Adipose tissue (tissue), 3 donors: ENCODE data around the gene TPRN. TPM values are rescaled to one million over a fixed set of nuclear protein-coding genes. Genes with fewer than 3 reads are reported as not detected.

Experiments
- H3K27ac ChIP-seq: one replicate; pipeline ENCODE4 v1.5.1; 2013; ENCODE audit warnings: low read depth, low read length
- WGBS, 3 donors: extraction: QIAGEN DNeasy Blood & Tissue Kit; methylation state at CpG; one replicate each; pipeline ENCODE4 v1.1.7; 2013; 5-methylcytosine and 5-hydroxymethylcytosine counted together
- polyA plus RNA-seq, 3 donors: library from polyadenylated mRNA; stranded (reverse); fragments of 200-250 nt; gene quantifications; one replicate each; pipeline ENCODE4 v1.2.3, GENCODE V29; 2013
- donor health status: healthy with polysubstance abuse.
- donor health status: Bipolar disorder and iron deficiency.
- donor health status: healthy.

TPRN gene
- polyA plus RNA-seq, 3 donors = 4.3 to 67.8 (median 4.5) TPM

DNA sequence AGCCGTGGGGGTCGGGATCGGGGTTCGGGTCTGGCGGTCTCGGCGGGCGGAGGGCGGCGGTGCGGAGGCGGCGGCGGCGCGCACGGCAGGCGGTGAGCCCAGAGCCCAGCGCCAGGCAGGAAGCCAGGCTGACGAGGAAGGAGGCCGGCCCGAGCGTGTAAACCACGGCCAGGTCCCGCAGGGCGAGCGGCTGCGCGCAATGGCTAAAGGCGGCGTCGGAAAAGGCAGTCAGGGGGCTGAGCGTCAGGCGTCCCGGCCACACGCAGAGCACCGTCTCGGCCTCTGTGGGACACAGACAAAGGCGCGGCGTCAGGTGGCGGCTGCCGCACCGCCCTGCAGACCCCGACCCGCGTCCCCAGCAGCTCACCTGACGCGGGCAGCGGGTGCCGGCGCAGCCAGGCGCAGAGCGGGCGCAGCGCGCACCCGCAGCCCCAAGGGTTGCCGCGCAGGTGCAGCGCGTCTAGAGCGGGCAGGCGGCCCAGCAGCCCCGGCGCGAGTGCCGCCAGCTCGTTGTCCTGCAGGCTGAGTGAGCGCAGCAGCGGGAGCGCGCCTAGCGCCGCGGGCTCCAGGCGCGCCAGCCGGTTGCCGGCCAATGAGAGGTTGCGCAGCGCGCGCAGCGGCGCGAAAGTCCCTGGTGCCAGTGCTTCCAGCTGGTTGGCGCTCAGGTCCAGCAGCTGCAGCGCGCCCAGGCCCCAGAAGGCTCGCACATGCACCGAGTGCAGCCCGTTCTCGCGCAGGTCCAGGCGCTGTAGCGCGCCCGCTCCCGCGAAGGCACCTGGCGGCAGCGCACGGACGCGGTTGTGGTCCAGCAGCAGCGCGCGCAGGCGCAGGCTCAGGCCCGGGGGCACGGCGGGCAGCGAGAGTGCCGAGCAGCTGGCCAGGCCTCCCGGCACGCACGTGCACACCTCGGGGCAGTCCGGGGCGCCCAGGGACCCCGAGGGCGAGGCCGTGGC is 31.4 kb downstream of the TPRN start:
- H3K27ac ChIP-seq = no peak overlapping the region
- WGBS, 3 donors = 0 to 1% (median 1%) methylated on average over 102 to 124 of the region's 124 CpGs

DNA sequence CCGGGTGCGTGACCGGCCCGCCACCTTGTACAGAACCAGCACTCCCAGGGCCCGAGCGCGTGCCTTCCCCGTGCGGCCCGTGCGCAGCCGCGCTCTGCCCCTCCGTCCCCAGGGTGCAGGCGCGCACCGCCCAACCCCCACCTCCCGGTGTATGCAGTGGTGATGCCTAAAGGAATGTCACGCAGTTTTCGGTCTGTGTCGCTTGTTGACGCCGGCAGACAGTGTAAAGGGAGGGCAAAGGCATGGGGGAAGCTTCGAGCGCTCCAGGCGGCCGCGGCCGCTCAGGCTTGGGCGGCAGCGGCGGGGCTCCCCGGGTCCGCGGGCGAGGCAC is 32.0 kb downstream of the TPRN start:
- 1% methylated on average over 36 of the region's 36 CpGs for WGBS, 3 donors
- H3K27ac ChIP-seq = no peak overlapping the region

DNA sequence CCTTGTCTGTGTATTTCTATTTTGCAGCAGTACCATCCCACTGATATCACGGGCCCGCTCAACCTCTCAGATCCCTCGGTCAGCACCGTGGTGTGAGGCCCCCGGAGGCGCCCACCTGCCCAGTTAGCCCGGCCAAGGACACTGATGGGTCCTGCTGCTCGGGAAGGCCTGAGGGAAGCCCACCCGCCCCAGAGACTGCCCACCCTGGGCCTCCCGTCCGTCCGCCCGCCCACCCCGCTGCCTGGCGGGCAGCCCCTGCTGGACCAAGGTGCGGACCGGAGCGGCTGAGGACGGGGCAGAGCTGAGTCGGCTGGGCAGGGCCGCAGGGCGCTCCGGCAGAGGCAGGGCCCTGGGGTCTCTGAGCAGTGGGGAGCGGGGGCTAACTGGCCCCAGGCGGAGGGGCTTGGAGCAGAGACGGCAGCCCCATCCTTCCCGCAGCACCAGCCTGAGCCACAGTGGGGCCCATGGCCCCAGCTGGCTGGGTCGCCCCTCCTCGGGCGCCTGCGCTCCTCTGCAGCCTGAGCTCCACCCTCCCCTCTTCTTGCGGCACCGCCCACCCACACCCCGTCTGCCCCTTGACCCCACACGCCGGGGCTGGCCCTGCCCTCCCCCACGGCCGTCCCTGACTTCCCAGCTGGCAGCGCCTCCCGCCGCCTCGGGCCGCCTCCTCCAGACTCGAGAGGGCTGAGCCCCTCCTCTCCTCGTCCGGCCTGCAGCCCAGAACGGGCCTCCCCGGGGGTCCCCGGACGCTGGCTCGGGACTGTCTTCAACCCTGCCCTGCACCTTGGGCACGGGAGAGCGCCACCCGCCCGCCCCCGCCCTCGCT is 32.6 kb downstream of the TPRN start:
- no peak overlapping the region for H3K27ac ChIP-seq
- WGBS, 3 donors = 5 to 7% (median 6%) methylated on average over 46 to 57 of the region's 57 CpGs

DNA sequence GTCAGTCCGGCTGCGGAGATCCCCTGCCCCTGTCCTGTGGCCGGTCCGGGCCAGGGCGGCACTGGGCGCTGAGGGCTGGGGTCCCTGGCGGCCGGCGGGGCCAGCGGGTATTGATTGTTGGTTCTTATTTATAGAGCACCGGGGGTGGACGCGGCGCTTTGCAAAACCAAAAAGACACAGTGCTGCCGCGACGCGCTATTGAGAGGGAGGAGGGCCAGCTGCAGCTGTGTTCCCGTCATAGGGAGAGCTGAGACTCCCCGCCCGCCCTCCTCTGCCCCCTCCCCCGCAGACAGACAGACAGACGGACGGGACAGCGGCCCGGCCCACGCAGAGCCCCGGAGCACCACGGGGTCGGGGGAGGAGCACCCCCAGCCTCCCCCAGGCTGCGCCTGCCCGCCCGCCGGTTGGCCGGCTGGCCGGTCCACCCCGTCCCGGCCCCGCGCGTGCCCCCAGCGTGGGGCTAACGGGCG is 33.2 kb downstream of the TPRN start:
- 20 to 29% (median 25%) methylated on average over 27 to 44 of the region's 44 CpGs for WGBS, 3 donors
- no peak overlapping the region for H3K27ac ChIP-seq

DNA sequence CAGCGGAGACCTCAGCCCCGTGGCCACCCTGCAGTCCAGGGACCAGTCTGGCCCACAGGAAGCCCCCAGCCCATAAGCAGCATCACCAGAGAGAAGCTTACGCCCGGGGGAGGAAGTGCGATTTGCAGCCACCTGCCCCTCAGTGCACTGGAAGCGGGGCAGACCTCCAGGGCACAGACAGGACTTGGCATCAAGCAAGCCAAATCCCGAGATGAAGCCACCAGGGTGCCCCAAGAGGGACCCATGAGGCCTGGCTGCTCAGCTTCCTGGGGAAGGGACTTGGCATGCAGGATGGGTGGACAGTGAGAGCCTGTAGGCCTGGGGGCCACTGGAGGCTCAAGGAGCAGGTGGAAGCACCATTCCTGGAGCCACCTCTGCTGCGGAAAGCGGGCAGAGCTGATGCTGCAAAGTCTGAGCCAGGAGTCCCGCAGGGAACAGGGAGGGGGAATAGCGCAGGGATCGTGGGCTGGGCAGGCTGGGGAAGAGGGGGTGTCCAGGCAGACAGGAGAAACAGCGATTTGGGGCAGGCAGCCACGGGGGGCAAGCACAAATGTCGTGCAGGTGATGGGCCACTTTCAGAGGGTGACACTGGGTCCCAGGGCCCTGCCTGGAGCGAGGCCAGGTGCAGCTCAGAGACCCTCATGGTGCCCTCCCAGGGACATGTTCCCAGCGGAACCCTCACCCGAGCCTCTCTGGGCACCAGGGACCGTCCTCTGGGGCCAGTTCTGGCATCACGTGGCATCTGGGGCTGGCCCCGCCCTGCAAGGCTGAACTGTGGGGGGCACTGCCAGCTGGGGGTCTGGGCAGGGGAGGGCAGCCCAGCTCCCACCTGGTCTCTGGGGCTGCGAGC is 33.9 kb downstream of the TPRN start:
- WGBS, 3 donors = 66 to 74% (median 66%) methylated on average over 19 to 22 of the region's 22 CpGs
- no peak overlapping the region for H3K27ac ChIP-seq

DNA sequence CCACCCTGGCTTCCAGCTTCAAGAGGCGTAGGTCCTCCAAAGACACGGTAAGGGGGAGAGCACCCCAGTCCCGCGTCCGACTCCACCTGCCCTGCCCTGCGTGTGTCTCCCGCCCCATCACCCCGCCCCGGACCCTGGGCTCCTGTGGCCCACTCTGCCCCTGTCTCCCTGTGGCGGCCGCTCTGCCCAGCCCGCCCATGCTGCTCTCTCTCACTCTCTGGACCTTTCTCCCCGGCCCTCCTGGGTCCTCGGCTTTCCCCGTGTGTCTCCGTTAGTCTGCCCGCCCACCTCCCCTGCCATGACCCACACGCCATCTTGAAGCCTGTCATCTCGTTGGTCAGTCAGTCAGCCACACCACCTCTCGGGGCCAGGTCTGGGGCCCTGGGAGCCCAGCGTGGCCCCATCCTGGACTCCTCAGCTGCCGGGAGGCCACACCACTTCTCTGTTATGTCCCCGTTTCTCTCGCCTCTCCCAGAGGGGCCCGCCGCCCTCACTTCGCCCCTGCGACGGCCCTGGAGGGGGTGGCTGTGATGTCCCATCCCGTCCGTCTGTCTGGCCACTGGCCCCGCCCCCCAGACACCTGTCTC is 35.2 kb downstream of the TPRN start:
- 78 to 86% (median 84%) methylated on average over 27 to 32 of the region's 32 CpGs for WGBS, 3 donors

DNA sequence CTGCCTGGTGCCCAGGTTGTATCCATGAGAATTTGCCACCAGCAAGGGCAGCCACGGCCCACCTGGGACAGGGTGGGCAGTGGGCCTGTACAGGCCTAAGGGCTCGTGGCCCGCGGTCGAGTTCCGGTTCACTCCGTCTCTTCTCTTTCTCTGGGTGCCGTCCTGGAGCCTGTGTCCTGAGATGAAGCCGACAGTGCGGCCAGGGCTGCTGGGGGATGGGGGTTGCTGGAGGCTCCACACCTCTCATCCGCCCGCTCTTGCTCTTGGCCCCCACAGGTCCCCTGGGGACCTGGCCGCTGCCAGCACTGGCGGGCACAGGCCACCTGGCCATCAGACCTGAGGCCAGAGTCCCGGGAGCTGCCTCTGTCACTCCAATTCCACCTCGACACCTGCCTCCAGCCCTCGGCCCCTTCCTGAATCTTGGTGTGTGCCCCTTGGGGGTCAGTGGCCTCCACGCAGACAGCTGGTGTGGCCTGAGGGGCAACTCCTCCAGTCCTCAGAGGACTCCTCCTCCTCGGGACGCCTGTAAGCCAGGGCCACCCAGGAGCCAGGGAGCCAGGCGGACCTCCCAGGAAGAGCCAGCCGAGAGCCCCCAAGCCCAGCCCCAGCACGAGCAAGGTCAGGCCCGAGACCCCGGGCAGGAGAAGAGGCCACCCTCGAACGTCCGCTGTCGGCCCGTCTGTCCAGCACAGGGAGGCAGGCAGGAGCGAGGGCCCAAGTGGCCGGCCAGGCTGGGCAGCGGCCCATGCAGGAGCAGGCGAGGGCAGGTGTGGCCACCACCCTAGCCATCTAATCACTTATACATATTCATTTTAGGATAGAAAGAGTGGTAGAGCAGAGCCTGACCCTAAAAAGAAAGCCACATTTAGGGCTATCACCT is 35.9 kb downstream of the TPRN start:
- H3K27ac ChIP-seq = no peak overlapping the region
- WGBS, 3 donors = 63 to 82% (median 67%) methylated on average over 34 of the region's 34 CpGs

More for the DNA sequence above, 35.2 kb downstream of the TPRN start:
- no peak overlapping the region for H3K27ac ChIP-seq

DNA sequence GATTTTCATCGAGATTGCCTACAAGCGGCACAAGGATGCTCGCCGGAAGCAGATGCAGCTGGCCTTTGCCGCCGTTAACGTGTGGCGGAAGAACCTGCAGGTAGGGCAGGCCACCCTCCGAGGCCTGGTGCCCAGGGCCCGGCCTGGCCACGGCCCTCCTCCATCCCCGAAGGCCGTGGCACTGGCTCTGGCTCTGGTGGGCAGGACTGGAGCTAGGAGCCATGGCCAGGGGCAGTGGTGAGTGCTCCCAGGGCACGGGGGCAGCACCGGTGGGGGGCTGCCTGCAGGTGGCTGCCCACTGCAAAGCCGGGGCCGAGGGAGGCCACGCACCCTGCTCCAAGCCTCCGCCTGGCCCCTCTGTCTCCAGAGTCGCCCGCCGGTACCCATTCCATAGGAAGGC is 36.7 kb downstream of the TPRN start:
- H3K27ac ChIP-seq = no peak overlapping the region
- WGBS, 3 donors = 80 to 83% (median 81%) methylated on average over 17 to 22 of the region's 22 CpGs

DNA sequence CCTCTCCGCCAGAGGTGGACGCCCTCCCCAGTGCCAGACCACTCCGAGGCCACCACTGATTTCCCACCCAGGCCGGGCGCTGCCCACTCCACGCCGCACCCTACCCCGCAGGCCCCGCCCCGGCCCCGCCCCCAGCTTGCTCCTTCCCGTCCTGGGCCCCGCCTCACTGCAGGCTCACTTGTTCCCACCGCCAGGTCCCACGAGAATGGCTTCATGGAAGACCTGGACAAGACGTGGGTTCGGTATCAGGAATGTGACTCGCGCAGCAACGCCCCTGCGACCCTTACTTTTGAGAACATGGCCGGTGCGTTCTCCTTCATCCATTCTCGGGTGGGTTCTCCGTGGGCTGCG is 37.2 kb downstream of the TPRN start:
- H3K27ac ChIP-seq = no peak overlapping the region
- 28 to 30% (median 29%) methylated on average over 25 to 26 of the region's 26 CpGs for WGBS, 3 donors

DNA sequence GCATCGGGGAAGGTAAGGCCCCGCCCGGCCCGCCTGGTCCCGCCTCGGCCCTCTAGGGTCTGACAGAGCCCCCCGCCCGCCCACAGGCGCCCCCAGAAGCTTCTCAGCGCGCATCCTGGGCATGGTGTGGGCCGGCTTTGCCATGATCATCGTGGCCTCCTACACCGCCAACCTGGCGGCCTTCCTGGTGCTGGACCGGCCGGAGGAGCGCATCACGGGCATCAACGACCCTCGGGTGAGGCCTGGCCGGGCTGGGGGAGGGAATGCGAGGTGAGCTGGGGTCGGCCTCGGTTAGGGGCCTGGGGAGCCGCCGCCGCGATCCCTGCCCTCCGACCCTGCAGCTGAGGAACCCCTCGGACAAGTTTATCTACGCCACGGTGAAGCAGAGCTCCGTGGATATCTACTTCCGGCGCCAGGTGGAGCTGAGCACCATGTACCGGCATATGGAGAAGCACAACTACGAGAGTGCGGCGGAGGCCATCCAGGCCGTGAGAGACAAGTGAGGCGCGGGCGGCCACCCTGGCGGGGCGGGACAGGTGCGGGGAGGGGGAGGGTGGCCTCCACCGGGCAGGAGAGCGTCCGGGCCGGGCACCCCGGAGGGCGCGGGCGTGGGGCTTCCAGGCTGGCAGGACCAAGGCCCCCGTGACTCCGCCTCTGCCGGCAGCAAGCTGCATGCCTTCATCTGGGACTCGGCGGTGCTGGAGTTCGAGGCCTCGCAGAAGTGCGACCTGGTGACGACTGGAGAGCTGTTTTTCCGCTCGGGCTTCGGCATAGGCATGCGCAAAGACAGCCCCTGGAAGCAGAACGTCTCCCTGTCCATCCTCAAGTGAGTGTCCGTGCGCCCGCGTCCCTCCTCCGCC is 37.8 kb downstream of the TPRN start:
- no peak overlapping the region for H3K27ac ChIP-seq
- 2 to 8% (median 7%) methylated on average over 73 to 74 of the region's 74 CpGs for WGBS, 3 donors

DNA sequence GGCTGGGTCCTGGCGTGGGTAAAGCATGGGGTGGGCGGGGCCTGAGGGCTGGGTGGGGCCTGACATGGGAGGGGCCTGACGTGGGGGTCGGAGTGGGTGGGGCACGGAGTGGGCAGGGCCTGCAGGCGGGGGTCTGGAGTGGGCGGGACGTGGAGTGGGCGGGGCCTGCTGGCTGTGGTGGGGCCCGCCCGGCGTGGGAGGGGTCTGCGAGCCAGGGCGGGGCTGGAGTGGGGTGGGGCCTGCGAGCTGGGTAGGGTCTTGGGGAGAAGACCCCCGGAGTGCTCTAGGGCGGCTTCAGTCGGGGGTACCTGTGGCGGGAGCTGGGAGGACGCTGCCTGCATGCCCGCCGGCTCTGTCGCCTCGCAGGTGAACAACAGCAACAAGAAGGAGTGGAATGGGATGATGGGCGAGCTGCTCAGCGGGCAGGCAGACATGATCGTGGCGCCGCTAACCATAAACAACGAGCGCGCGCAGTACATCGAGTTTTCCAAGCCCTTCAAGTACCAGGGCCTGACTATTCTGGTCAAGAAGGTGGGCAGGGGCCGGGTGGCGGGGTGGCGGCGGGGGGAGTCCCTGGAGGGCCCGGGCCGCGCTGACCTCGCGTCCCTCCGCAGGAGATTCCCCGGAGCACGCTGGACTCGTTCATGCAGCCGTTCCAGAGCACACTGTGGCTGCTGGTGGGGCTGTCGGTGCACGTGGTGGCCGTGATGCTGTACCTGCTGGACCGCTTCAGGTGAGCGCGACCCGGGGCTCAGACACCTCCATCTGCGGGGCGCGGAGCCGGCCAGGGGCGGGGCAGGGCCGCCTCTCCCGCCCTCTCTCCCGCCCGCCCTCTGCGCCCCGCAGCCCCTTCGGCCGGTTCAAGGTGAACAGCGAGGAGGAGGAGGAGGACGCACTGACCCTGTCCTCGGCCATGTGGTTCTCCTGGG is 38.7 kb downstream of the TPRN start:
- H3K27ac ChIP-seq = no peak overlapping the region
- WGBS, 3 donors = 6 to 9% (median 7%) methylated on average over 50 to 68 of the region's 71 CpGs

DNA sequence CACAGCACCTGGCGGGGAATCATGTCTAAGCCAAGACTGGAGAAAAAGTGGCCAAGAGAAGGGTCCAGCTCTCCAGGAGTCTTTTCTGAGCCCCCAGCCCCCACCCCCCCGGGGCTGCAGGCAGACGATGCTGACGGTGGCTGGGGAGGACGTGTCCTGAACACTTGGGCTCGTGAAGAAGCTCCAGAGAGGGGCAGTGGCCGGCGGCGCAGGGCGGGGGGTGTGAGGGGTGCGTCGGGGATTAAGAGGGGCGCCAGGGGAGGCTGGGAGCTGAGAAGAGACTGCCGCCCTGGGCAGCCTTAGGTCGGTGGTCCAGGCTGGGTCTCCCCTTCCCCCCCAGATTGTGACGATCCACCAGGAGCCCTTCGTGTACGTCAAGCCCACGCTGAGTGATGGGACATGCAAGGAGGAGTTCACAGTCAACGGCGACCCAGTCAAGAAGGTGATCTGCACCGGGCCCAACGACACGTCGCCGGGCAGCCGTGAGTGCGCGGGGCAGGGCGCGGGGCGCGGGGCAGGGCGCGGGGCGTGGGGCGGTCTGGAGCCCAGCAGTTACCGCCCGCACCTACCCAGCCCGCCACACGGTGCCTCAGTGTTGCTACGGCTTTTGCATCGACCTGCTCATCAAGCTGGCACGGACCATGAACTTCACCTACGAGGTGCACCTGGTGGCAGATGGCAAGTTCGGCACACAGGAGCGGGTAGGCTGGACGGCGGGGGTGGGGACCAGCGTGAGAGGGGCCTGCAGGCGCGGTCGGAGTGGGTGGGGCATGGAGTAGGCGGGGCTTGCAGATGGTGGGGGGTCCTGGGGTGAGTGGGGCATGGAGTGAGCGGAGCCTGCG is 39.6 kb downstream of the TPRN start:
- WGBS, 3 donors = 28 to 37% (median 34%) methylated on average over 52 to 55 of the region's 56 CpGs
- no peak overlapping the region for H3K27ac ChIP-seq

DNA sequence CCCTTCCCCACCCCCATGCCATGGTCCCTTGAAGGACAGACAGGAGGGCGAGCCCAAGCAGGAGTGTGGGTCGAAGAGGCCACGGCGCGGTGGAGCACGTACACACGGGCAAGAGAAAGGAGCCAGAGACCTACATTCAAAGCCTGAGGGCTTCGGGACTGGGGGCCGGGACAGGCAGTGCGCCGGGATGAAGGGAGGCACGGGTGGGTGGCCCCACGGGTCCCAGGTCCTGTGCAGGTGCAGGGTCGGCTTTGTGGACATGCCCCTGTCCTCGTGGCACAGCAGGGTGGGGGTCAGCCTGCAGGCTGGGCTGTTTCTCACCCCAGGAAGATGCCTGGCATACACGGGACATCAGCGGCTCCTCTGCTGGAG is 40.5 kb downstream of the TPRN start:
- H3K27ac ChIP-seq = no peak overlapping the region
- 64 to 66% (median 65%) methylated on average over 17 of the region's 17 CpGs for WGBS, 3 donors

DNA sequence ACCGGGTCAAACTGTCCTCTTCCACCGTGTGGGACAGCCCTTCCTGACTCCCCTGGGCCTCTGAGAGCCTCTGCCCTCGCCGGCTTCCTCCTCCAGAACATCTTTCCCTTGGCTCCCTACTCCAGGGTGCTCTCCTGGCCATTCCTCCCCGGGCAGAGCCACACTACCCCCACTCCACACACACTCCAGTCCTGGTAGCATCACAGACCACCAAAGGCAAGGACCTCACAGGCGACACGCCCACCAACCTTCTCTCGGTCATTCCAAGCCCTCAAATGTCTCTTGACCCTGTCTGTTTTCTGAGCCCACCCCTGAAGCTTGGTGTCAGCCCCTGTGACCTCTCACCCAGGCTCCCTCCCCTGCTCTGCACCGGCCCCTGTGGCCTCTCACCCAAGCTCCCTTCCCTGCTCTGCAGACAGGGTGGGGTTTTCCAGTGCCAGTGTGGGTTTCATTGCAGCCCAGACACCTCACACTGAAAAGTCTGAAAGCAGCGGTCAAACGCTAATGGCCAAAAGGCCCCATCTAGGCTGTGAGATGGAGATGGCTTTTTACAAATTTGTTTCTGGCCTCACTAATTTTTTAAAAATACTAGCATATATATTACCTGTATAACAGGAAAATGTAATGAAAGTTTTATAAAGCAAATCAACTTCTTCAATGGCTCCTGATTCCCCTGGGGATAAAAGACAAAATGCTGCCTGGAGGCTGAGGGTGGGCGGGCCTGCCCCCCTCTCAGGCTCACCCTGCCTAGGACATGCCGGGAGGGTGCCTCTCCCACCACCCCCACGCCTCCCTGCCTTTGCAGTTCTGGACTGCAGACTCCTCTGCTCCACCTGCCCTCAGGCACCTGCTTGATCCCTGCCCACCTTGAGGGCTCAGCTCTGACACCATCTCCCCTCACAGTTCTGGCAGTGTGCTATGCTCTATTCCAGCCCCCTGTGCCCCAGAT is 41.2 kb downstream of the TPRN start:
- no peak overlapping the region for H3K27ac ChIP-seq
- WGBS, 3 donors = 36 to 40% (median 38%) methylated on average over 13 to 14 of the region's 14 CpGs
